ENCODE data around the gene C17orf107. TPM values are rescaled to one million over a fixed set of nuclear protein-coding genes. Genes with fewer than 3 reads are reported as not detected.

Gene C17orf107
- total and polyA plus RNA-seq, 2 of the 13 experiments (the other 11 are each of a cell fraction or from before 2014, with no cell fraction given) = 0.20 to 0.59 TPM

DNA sequence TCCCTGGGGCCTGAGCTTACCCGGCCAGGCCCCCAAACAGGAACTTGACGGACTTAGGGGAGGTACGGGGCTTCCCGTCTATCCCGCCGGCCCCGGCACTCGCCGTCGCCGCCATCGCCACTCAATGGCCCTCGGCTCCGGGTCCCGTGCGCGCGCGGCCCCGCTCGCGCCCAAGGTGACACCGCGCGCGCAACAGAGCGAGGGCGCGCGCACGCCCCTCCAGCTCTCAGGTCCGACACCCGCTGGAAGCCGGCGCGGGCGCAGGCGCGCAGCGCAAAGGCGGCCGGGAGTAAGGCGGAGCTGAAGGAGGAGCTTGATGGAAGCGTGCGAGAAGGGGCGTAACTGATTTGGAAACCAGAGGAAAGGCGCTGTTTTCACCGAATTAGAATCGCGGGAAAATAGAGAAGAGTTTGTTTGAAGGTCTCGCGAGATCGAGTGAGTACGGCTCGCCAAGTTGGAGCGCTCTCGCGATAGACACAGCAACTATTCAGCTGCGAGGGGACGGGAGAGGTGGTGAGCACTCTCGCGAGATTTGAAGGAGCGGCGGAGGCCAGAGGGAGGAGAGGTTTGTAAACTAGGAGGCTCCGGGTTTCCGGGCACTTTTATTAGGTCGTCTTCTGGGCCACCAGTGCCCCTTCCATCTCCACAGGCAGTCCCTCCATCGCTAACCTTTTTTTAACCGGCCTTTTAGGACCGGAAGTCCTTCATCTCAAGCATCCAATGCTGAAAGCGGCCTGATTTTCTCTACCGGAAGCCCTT, 40.6 kb downstream of the C17orf107 start, which contains the start of the genes RNF167 and SLC25A11 (continued):
- TF ChIP-seq LCORL (IDR thresholded peaks at IDR 0.05) = no peak
- no peak for TF ChIP-seq LCORL (CRISPR knock-in tag; IDR thresholded peaks at IDR 0.05)
- TF ChIP-seq CENPT (CRISPR knock-in tag; IDR thresholded peaks at IDR 0.05; ENCODE audit: low read depth) = no peak
- no peak for TF ChIP-seq ZNF691 (CRISPR knock-in tag; IDR thresholded peaks at IDR 0.05; ENCODE audit: borderline replicate concordance, low read depth)
- peak; percentile 80; the same call in 1 of the 2 replicates for TF ChIP-seq ZFP82 (CRISPR knock-in tag; IDR thresholded peaks at IDR 0.05; ENCODE audit: borderline replicate concordance)
- no peak for TF ChIP-seq KDM6A (CRISPR knock-in tag; IDR thresholded peaks at IDR 0.05; ENCODE audit: low read depth)
- TF ChIP-seq ZNF143 (CRISPR knock-in tag; IDR thresholded peaks at IDR 0.05) = peak; percentile 86
- TF ChIP-seq ZNF296 (CRISPR knock-in tag; conservative IDR thresholded peaks at IDR 0.05) = no peak
- TF ChIP-seq HOXD1 (CRISPR knock-in tag; IDR thresholded peaks at IDR 0.05) = peak; percentile 14; the same call in 1 of the 2 replicates
- no peak for TF ChIP-seq RFXANK (CRISPR knock-in tag; IDR thresholded peaks at IDR 0.05)
- TF ChIP-seq XBP1 (CRISPR knock-in tag; IDR thresholded peaks at IDR 0.05) = no peak
- 0 out of 2 replicates have a peak, but pooled peaks have one; percentile 27 for TF ChIP-seq KDM2A (CRISPR knock-in tag; IDR thresholded peaks at IDR 0.05; ENCODE audit: borderline replicate concordance, low read depth)
- peak; percentile 89 for TF ChIP-seq SPEN (CRISPR knock-in tag; IDR thresholded peaks at IDR 0.05; ENCODE audit: low read depth)
- TF ChIP-seq ZNF432 (CRISPR knock-in tag; IDR thresholded peaks at IDR 0.05; ENCODE audit: borderline replicate concordance) = no peak
- TF ChIP-seq MTA3 (CRISPR knock-in tag; IDR thresholded peaks at IDR 0.05) = no peak
- no peak for TF ChIP-seq FOSL1 (CRISPR knock-in tag; IDR thresholded peaks at IDR 0.05; ENCODE audit: borderline replicate concordance)
- peak; percentile 86 for TF ChIP-seq KAT8 (CRISPR knock-in tag; IDR thresholded peaks at IDR 0.05)
- no peak for TF ChIP-seq ZNF652 (CRISPR knock-in tag; IDR thresholded peaks at IDR 0.05; ENCODE audit: borderline replicate concordance, low read depth)
- TF ChIP-seq PCBP1 (IDR thresholded peaks at IDR 0.05; ENCODE audit: borderline replicate concordance, low read depth, low read length) = no peak
- no peak for TF ChIP-seq ZNF567 (CRISPR knock-in tag; IDR thresholded peaks at IDR 0.05; ENCODE audit: borderline replicate concordance)
- 0 out of 2 replicates have a peak, but pooled peaks have one; percentile 20 for TF ChIP-seq MTA1 (CRISPR knock-in tag; IDR thresholded peaks at IDR 0.05; ENCODE audit: borderline replicate concordance)
- TF ChIP-seq ZNF766 (CRISPR knock-in tag; IDR thresholded peaks at IDR 0.05; ENCODE audit: borderline replicate concordance) = 0 out of 2 replicates have a peak, but pooled peaks have one; percentile 60
- TF ChIP-seq NFE2L1 (CRISPR knock-in tag; IDR thresholded peaks at IDR 0.05; ENCODE audit: borderline replicate concordance) = no peak
- TF ChIP-seq SETDB1 (CRISPR knock-in tag; IDR thresholded peaks at IDR 0.05; ENCODE audit: borderline replicate concordance) = no peak
- TF ChIP-seq ZIK1 (CRISPR knock-in tag; IDR thresholded peaks at IDR 0.05; ENCODE audit: borderline replicate concordance, low read depth) = 0 out of 2 replicates have a peak, but pooled peaks have one; percentile 43
- no peak for TF ChIP-seq ZNF281 (CRISPR knock-in tag; IDR thresholded peaks at IDR 0.05; ENCODE audit: borderline replicate concordance)
- no peak for TF ChIP-seq ZNF816 (CRISPR knock-in tag; IDR thresholded peaks at IDR 0.05; ENCODE audit: borderline replicate concordance)

All from HepG2 (cell line).